Osteocyte (in vitro differentiated cells): ENCODE measurements around the gene PLXNA4. TPM values are rescaled to one million over a fixed set of nuclear protein-coding genes. Genes with fewer than 3 reads are reported as not detected.

ENCODE experiments used
- DNase-seq: peaks from one replicate; pipeline ENCODE4 v3.0.0; 2021; ENCODE audit warnings: mixed read lengths; ENCODE audit not compliant: unreplicated experiment; ENCODE audit errors: extremely low spot score
- H3K27ac Mint-ChIP-seq: one replicate; pipeline ENCODE4 v1.8.0; 2021; ENCODE audit warnings: mild to moderate bottlenecking, mixed read lengths; ENCODE audit not compliant: unreplicated experiment
- H3K27me3 Mint-ChIP-seq: one replicate; pipeline ENCODE4 v1.8.0; 2021; ENCODE audit warnings: mixed read lengths; ENCODE audit not compliant: unreplicated experiment
- H3K36me3 Mint-ChIP-seq: one replicate; pipeline ENCODE4 v1.8.0; 2021; ENCODE audit warnings: mixed read lengths; ENCODE audit not compliant: unreplicated experiment
- H3K4me1 Mint-ChIP-seq: one replicate; pipeline ENCODE4 v1.8.0; 2021; ENCODE audit warnings: mixed read lengths; ENCODE audit not compliant: unreplicated experiment
- H3K4me3 Mint-ChIP-seq: one replicate; pipeline ENCODE4 v1.8.0; 2021; ENCODE audit warnings: mild to moderate bottlenecking, moderate library complexity, mixed read lengths; ENCODE audit not compliant: unreplicated experiment
- H3K9me3 Mint-ChIP-seq: one replicate; pipeline ENCODE4 v1.8.0; 2021; ENCODE audit warnings: mixed read lengths; ENCODE audit not compliant: unreplicated experiment
- long read RNA-seq: library from polyadenylated mRNA; unstranded; transcript quantifications from one replicate; pipeline ENCODE4 v2.0.0, GENCODE V29; 2021
- total RNA-seq: library from RNA; stranded (reverse); gene quantifications from 2 replicates; pipeline ENCODE4 v1.2.1, GENCODE V29; 2021
- TF ChIP-seq, protein P1 (sequence below): fragments of 200-600 bp; sonication (generic); IDR thresholded peaks from 2 replicates; pipeline ENCODE4 v1.5.0; 2021; ENCODE audit warnings: antibody characterized with exemption, mild to moderate bottlenecking, moderate library complexity

PLXNA4 gene, protein sequence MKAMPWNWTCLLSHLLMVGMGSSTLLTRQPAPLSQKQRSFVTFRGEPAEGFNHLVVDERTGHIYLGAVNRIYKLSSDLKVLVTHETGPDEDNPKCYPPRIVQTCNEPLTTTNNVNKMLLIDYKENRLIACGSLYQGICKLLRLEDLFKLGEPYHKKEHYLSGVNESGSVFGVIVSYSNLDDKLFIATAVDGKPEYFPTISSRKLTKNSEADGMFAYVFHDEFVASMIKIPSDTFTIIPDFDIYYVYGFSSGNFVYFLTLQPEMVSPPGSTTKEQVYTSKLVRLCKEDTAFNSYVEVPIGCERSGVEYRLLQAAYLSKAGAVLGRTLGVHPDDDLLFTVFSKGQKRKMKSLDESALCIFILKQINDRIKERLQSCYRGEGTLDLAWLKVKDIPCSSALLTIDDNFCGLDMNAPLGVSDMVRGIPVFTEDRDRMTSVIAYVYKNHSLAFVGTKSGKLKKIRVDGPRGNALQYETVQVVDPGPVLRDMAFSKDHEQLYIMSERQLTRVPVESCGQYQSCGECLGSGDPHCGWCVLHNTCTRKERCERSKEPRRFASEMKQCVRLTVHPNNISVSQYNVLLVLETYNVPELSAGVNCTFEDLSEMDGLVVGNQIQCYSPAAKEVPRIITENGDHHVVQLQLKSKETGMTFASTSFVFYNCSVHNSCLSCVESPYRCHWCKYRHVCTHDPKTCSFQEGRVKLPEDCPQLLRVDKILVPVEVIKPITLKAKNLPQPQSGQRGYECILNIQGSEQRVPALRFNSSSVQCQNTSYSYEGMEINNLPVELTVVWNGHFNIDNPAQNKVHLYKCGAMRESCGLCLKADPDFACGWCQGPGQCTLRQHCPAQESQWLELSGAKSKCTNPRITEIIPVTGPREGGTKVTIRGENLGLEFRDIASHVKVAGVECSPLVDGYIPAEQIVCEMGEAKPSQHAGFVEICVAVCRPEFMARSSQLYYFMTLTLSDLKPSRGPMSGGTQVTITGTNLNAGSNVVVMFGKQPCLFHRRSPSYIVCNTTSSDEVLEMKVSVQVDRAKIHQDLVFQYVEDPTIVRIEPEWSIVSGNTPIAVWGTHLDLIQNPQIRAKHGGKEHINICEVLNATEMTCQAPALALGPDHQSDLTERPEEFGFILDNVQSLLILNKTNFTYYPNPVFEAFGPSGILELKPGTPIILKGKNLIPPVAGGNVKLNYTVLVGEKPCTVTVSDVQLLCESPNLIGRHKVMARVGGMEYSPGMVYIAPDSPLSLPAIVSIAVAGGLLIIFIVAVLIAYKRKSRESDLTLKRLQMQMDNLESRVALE (N-terminal part only)
- total RNA-seq, result 56.2 and 59.0 TPM in 2 replicates
- long read RNA-seq, partial matches to known transcripts, result 20 of 52 reads
- long read RNA-seq, other reads (novel, unspliced or antisense), result 32 of 52 reads

GRCh38 chr7:132575982-132576720 lies at the start of gene PLXNA4:
TSS of gene PLXNA4 (minus strand) at chr7:132576470. CDS start at chr7:132508693, 67,777 bp downstream.
- Mint-ChIP-seq H3K27me3 (peaks cover 16% of the 10 kb centered on the region), H3K9me3 (no peaks in the 10 kb centered on the region), H3K27ac (no peak within 1 kb of the TSS), H3K36me3 (peaks cover 16% of the 10 kb centered on the region), H3K4me1 (peaks cover 40% of the 10 kb centered on the region), H3K4me3 (peak within 1 kb of the TSS; percentile 90)
- no peak for DNase-seq
- TF ChIP-seq, protein P1, sequence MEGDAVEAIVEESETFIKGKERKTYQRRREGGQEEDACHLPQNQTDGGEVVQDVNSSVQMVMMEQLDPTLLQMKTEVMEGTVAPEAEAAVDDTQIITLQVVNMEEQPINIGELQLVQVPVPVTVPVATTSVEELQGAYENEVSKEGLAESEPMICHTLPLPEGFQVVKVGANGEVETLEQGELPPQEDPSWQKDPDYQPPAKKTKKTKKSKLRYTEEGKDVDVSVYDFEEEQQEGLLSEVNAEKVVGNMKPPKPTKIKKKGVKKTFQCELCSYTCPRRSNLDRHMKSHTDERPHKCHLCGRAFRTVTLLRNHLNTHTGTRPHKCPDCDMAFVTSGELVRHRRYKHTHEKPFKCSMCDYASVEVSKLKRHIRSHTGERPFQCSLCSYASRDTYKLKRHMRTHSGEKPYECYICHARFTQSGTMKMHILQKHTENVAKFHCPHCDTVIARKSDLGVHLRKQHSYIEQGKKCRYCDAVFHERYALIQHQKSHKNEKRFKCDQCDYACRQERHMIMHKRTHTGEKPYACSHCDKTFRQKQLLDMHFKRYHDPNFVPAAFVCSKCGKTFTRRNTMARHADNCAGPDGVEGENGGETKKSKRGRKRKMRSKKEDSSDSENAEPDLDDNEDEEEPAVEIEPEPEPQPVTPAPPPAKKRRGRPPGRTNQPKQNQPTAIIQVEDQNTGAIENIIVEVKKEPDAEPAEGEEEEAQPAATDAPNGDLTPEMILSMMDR, result no peak

DNA sequence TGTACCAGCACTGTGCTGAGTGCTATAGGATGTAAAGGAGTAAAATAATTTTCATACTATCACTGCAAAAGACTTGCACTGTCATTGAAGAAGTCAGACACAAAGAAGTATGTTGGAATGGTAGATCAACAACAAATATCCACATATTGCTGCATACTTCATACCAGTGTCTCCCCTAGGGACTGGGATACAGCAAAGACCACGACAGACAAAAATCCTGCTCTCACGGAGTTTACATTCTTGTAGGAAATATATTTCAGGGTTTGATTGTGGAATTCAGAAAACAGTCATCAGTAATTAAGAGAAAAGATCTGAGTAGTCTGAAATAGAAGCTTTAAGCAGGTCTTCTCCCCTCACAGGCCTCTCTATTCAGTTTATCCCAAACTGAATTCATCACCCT lies 49.4 kb upstream of the PLXNA4 start:
- Mint-ChIP-seq H3K27ac (no peak overlapping the region), H3K27me3 (peaks cover 12% of the 10 kb centered on the region), H3K4me1 (no peaks in the 10 kb centered on the region), H3K36me3 (no peaks in the 10 kb centered on the region), H3K9me3 (no peaks in the 10 kb centered on the region), H3K4me3 (no peak overlapping the region)
- TF ChIP-seq, protein P1, result no peak
- DNase-seq, result no peak

DNA sequence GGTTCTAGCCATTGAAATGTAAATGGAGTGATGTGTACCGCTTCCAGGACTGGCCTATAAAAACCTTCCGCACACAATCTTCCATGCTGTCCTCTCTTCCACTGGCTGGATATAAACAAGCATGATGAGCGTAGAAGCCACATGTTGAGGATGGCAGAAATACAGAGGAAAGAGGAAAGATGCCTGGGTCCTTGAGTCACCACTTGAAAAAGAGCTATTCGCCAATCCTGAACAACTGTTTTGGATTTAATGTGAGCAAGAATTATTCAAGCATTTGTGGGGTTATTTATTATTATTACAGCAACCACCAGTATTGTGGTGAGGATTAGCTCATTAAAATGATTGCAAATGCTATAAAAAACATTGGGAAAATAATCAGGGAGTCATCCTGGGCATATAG lies 45.8 kb upstream of the PLXNA4 start:
- no peaks in the 10 kb centered on the region for H3K9me3 Mint-ChIP-seq
- DNase-seq, result no peak
- no peaks in the 10 kb centered on the region for H3K36me3 Mint-ChIP-seq
- H3K27me3 Mint-ChIP-seq, result peaks cover 3% of the 10 kb centered on the region
- TF ChIP-seq, protein P1, result no peak
- no peak overlapping the region for H3K4me3 Mint-ChIP-seq
- H3K27ac Mint-ChIP-seq, result no peak overlapping the region
- H3K4me1 Mint-ChIP-seq, result peaks cover 11% of the 10 kb centered on the region

DNA sequence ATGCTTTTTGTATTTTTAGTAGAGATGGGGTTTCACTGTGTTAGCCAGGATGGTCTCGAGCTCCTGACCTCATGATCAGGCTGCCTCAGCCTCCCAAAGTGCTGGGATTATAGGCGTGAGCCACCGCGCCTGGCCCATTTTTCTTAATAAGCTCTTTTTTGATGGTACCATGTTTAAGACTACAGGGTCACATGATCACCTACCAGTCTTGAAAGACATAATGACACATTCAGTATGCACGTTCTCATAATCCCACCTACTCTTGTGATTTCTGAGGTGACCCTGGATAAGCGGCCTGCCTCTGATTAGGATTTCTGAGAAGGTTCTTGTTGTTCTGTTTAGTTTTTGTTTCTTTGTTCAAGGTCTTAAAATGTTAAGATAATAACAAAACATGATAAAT lies 43.7 kb upstream of the PLXNA4 start:
- Mint-ChIP-seq H3K36me3 (no peaks in the 10 kb centered on the region), H3K4me3 (no peak overlapping the region), H3K4me1 (peaks cover 12% of the 10 kb centered on the region), H3K27ac (no peak overlapping the region), H3K9me3 (no peaks in the 10 kb centered on the region), H3K27me3 (no peaks in the 10 kb centered on the region)
- no peak for DNase-seq
- TF ChIP-seq, protein P1, result no peak
